HPDE6-E6E7 (cell line): Measurements from ENCODE around the gene TRIM52.
"Not testable (repeated sequence)": the region's sequence is repeated elsewhere in the genome, so short reads cannot be mapped to it uniquely, and the experiment has no call there.

ENCODE experiments used
- DNase-seq: peaks from one replicate; pipeline ENCODE4 v3.0.0; 2011; ENCODE audit warnings: missing footprints; ENCODE audit errors: extremely low spot score

The TRIM52 gene

DNA sequence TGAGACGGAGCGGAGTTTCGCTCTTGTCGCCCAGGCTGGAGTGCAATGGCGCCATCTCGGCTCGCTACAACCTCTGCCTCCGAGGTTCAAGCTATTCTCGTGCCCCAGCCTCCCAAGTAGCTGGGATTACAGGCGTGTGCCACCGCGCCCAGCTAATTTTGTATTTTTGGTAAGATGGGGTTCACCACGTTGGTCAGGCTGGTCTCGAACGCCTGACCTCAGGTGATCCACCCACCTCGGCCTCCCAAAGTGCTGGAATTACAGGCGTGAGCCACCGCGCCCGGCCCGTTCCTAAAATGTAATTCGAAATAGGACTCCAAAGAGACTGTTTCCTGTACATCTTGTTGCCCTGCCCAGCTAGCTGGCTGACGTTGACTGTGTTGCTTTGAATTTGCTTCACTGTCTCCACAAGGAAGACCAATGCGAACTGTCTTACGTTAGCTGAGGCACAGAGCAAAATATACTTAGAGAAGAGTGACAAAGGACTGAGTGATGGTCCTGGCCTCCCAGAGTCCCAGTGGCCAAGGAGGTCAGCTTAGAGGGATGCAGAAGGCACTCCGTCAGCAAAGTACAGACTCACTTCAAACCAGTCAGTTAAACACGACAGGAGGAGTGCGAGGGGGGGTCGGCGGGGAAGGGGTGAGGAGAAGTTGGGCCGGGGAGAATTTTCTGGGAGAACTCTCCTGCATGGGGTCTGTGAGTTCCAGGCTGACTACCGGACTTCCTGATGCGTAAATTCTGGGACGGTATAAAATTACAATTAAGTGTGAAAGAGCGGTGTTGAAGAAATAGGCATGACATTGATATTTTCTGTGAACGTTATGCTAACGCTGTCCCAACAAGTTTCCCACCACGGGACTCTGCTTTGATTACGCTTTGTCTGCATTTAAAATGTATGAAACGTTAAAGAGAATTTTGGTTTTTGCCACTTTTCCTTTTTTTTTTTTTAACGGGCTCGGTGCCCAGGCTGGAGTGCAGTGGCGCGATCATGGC, 44.6 kb downstream of the TRIM52 start:
- no peak for DNase-seq

DNA sequence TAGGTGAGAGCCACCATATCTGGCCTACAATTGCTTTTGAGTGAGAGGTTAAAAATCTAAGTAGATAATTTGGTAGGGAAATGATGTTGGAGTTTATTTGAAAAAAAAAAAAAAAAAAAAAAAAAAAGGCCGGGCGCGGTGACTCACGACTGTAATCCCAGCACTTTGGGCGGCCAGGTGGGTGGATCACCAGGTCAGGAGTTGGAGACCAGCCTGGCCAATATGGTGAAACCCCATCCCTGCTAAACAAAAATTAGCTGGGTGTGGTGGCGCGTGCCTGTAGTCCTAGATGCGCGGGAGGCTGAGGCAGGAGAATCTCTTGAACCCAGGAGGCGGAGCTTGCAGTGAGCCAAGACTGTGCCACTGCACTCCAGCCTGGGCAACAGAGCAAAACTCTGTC, 46.7 kb downstream of the TRIM52 start:
- not testable (repeated sequence) for DNase-seq

DNA sequence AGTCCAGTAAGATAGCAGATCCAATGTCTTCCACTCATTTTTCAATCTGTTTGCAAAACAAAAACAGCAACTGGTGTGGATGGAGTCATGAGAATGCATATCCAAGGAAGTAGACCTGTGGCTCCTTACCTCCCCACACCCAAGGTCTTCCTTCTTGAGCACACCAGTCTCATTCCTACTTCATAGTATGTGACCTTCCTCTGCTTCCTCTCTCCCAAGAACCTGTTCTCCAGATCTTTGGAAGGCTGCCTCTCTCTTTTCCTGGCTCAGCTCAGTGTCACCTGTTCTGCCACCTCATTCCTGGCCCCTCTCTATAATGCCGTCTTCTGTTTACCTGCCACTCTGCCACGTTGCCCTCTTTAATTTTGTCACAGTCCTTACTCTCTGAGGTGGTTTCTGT, 48.0 kb downstream of the TRIM52 start:
- DNase-seq: no peak

DNA sequence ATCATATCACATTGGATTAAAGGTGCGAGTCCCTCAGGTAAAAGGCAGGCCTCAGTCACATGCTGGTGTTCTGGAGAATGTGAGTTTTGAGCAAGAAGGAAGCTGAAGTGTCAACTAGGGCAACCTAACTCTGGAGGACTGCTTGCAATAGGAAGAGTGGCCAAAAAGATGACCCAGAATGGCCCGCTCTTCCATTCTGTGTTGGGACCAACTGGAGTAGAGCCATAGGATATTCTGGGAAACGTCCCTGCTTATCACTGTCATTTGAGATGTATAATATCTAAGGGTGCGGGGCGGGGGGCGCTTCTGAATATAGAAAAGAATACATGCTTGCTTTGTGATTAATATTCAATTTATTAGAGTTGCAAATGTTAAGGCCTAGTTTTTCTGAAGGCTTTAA, 48.9 kb downstream of the TRIM52 start:
- DNase-seq: no peak

DNA sequence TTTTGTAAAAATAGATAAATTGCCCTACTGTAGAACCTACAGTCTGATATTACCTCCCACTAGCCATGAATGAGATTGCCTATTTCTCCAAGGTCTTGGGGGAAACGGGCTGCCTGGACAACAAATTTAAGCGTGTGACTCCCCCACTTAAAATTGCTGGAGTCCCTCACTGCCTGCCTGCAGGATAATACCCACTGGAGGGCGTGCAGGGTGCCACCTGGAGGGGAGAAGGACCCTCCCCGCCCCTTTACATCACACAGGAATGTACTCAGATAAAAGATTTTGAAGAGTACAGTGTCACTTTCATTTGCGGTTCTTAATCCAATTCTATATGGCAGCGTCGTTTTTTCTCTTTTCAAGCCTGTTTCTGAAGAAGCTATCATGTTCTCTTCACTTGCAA, 49.7 kb downstream of the TRIM52 start:
- DNase-seq: no peak

DNA sequence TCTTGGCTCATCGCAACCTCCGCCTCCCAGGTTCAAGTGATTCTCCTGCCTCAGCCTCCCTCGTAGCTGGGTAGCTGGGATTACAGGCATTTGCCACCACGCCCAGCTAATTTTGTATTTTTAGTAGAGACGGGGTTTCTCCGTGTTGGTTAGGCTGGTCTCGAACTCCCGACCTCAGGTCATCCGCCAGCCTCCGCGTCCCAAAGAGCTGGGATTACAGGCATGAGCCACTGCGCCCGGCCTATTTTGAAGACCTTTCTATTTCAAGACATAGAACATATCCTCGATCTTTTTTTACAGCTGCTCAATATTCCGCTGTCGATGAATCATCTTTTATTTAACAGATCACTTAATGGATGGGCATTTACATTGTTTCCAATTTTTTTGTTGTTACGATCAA, 50.2 kb downstream of the TRIM52 start:
- DNase-seq: not testable (repeated sequence)

DNA sequence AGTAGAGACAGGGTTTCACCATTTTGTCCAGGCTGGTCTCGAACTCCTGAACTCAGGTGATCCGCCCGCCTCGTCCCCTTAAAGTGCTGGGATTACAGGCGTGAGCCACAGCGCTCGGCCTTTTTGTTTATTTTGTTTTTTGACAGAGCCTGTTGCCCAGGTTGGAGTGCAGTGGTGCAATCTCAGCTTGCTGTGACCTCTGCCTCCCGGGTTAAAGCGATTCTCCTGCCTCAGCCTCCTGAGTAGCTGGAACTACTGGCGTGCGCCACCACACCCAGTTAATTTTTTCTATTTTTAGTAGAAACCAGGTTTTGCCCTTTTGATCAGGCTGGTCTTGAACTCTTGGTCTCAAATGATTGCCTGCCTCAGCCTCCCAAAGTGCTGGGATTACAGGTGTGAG, 50.8 kb downstream of the TRIM52 start:
- DNase-seq: not testable (repeated sequence)

DNA sequence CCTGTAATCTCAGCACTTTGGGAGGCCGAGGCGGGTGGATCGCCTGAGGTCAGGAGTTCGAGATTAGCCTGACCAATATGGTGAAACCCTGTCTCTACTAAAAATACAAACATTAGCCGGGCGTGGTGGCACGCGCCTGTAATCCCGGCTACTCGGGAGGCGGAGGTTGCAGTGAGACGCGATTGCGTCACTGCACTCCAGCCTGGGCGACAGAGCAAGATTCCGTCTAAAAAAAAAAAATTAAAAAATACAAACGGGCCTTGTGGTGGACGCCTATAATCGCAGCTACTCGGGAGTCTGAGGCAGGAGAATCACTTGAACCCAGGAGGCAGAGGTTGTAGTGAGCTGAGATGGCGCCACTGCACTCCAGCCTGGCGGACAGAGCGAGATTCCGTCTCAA, 51.9 kb downstream of the TRIM52 start:
- not testable (repeated sequence) for DNase-seq

DNA sequence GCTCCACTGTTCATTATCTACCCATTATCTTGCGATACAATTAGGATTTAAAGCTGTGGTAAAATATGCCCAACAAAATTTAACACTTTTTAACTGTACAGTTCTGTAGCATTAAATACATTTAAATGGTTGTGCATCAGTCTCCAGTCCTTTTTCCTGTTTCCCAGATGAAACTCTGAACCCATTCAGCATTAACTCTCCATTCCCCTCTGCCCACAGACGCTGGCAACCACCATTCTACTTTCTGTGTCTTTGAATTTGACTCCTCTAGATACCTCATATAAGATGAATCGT, 53.0 kb downstream of the TRIM52 start:
- no peak for DNase-seq

DNA sequence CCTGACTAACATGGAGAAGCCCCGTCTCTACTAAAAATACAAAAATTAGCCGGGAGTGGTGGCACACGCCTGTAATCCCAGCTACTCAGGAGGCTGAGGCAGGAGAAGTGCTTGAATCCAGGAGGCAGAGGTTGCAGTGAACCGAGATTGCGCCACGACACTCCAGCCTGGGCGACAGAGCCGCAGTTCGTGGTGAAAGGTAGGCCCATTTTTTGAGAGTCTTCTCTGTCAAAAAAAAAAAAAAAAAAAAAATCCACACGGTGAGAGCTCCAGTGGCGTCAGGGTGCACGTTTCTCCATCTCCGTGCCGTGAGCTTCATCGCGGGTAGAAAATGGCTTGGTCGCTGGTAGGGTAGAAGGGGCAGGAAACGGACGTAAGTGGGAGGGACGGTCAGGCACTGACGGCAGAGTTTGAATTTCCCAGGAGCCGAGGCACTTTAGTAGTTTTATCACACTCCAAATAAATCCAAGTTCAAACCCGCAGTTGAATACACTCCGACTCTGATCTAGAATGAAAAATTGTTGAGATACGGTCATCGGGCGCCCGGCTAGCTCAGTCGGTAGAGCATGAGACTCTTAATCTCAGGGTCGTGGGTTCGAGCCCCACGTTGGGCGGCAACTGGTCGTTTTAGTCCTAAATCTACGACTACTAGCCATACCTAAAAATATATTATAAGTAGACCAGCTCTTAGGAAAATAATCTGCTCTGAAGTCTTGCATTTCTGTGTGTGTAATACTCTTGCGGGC, 53.6 kb downstream of the TRIM52 start:
- DNase-seq: peak; percentile 59

DNA sequence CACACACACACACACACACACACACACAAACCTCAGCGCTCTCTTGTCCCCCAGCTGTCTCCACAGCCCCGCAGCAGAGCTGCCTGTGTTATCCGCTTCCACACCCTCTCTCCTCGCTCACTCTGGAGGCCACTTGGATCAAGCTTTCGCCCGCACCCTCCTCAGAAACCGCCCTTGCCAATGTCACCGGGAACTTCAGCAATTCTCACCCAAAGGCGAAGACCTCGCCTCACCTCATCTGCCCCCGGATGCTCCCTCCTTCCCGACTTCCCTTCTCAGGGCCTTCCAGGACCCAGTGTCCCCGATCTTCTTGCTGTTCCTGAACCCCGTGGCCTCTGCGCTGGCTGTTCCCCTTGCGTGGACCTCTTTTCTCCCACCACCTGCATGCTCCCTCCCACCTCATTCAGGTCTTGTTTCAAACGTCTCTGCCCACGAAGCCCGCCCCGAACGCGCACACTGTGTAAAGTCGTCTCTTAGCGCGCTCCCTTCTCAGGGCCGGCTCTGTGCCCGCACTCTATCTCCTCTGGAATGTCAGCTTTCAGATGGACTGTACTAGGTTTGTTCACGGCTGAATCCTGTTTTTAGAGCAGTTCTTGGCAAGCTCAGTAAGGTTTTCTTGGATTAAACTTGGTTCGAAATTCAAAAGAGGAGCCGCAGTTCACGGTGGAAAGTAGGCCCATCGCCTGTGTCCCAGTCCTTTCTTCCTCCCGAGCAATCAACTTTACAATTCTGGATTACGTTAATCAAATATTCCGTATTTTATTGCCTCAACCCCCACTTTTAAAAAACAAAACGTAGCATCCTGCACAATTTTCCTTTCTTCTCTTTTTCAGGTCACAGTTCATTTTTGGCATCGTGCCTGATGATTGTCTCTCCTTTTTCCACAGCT, 54.9 kb downstream of the TRIM52 start:
- DNase-seq: no peak
